Hepatic stellate cell (primary cell): Measurements from ENCODE around the gene CCS.
"Not testable (repeated sequence)": the region's sequence is repeated elsewhere in the genome, so short reads cannot be mapped to it uniquely, and the experiment has no call there.

ENCODE experiments used
- DNase-seq: peaks from one replicate; pipeline ENCODE4 v3.0.0; 2011; ENCODE audit warnings: low spot score

Gene CCS

DNA sequence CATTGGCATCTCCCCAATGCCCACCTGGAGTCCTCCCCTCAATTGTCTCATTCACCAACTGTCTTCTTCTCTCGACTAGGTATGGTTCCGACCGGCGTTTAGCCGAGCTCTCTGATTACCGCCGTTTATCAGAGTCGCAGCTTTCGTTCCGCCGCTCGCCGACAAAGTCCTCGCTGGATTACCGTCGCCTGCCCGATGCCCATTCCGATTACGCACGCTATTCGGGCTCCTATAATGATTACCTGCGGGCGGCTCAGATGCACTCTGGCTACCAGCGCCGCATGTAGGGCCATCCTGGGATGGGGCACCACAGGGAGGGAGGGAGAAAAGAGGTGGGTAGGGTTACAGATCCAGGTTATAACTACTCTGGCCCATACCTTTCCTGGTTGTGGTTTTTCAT is 33.4 kb downstream of the CCS start:
- no peak for DNase-seq

GRCh38 chr11:66626926-66627325 is 33.9 kb downstream of the CCS start:
- no peak for DNase-seq

DNA sequence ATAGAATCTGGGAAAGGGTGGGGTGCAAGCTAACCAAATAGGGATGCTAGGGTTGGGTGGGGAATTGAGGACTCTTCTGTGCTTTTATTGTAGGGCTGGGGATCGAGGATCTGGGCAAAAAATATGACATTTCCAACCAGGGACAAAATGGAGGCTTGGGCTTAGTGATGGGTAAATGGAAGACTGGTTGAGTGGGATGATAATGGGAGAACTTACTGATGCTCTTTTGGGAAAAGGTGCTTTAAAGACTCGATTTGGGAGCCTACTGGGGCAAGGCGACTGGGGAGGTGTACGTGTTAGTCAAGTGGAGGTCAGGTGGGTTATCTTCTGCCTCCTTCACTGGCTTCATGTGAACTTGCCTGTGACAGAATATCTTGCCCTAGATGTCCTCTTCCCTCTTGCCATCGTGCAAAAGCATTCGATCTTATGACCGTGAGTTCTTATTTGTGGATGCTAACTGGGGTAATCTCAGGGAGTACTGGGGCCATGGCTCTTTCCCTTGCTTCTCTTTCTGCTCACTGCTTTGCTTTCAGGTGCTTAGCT is 35.1 kb downstream of the CCS start:
- DNase-seq: no peak

DNA sequence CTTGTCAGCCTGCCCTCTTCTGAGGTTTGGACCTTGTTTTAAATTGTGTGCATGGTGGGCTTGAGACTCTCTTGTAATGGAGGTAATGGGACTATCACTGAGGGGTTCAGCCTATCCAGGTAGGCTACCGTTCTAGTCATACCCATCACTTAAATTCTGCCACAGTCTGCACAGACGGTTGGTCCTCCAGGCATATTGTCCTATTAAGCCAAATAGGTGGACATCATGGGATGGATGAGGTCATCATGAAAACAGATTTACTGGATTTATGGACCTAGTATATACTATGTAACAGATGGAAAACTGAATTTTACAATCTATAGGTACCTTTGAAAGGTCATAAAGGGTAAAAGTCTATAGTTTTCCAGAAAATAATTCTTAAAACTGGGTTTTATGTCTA is 36.4 kb downstream of the CCS start:
- no peak for DNase-seq

- DNase-seq: no peak
These were observed 38.9 kb downstream of the CCS start for GRCh38 chr11:66631883-66632282.

DNA sequence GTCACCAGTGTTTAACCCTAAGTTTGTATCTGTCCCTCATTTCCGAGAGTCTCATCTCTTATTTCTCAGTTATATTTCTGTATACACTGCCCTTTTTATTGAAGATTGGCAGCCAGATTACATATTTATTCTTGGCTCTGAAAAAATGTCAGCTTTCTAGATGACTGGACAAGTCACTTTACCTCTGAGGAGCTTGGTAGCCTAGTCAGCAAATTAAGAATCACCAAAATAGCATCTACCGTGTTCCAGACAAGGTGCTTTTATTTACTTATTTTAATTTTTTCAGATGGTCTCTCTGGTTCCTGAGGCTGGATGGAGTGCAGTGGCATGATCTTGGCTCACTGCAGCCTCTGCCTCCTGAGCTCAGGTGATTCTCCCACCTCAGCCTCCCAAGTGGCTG is 40.0 kb downstream of the CCS start:
- DNase-seq: no peak

- no peak for DNase-seq
These were observed 43.4 kb downstream of the CCS start for GRCh38 chr11:66636411-66636810.

DNA sequence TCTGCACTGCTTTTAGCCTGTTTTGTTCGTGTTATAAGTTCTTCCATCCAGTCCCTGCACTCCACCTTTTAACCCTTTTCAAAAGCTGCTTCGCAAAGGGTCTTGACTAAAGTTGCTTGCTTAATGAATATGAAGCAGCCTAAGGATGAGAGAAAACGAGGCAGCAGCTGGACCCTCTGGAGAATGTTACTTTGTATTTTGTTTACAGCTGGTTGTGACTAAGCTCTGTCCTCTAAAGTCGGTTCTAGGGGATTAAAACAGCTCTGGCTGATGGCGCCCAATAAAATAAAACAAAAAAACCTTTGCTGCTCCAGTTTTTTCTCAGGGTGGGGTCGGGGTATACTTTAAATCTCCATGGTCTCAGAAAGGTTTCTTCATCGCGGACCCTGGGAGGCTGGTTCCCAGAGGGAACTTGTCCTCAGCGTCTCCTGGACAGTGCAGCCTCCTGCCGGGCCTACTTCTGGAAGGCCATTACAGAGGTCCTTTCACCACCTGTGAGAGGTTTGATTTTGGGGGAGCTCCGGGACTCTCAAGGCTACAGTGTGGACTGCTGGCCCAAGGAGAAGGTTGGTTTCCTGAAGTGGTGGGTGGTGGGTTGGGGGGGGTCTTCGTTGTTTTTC is 44.7 kb downstream of the CCS start:
- DNase-seq: no peak

GRCh38 chr11:66638177-66639065 is 45.4 kb downstream of the CCS start, which contains the start of gene RBM4:
Gene RBM4 (plus strand): TSS chr11:66638703. CDS start chr11:66639712, 1,009 bp downstream.
- peak; percentile 100 for DNase-seq

- DNase-seq: peak; percentile 43
These were observed 46.3 kb downstream of the CCS start for GRCh38 chr11:66639066-66639813.

- DNase-seq: not testable (repeated sequence)
These were observed 46.9 kb downstream of the CCS start for GRCh38 chr11:66639814-66640340.

DNA sequence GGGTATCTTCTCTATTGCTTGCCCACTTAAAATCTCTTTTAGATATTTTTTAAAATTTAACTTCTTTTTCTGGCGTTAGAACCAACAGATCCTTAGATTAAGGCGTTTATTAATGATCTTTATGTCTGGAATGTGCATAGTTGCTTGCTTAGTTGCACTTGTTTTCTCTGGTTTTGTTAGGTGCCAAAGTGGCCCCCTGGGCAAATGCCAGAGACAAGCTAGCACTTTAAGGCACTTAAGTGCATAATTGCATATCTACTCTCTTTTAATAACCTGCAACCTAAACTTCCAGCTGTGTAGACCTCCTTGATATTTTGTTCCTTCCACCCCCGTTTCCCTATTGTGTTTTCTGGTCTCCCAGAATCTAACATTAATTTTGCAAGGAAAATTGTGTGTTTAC is 48.8 kb downstream of the CCS start:
- no peak for DNase-seq

- DNase-seq: no peak
These were observed 50.9 kb downstream of the CCS start for GRCh38 chr11:66643745-66644437.

- no peak for DNase-seq
These were observed 53.8 kb downstream of the CCS start for GRCh38 chr11:66646828-66647227.

- no peak for DNase-seq
These were observed 56.9 kb downstream of the CCS start for GRCh38 chr11:66649903-66650302.

DNA sequence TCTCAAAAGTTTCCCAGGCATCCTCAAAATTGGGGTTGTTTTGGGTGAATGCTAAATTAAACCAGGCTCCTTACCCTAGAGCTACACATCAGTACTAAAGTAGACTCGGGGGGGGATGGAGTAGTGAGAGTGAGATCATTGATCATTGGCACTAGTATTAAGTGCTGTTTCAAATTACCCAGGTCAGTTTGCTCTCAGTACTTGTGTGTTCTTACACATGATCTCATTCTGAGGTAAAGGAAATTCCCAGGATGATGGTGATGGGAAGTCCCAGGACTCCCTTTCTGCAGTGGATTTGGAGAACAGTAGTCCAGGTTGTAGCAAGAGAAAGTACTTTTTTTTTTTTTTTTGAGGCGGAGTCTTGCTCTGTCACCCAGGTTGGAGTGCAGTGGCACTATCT is 58.0 kb downstream of the CCS start:
- no peak for DNase-seq

GRCh38 chr11:66652651-66653050 is 59.7 kb downstream of the CCS start:
- DNase-seq: no peak

GRCh38 chr11:66653123-66653522 is 60.1 kb downstream of the CCS start:
- DNase-seq: no peak
